GM19023 (cell line): ENCODE measurements around the gene CMTM4.
"Not testable (repeated sequence)": the region's sequence is repeated elsewhere in the genome, so short reads cannot be mapped to it uniquely, and the experiment has no call there.

Experiments used
- ATAC-seq: cut with Tn5 transposase; IDR thresholded peaks from one replicate; pipeline ENCODE4 v1.9.1; 2021; ENCODE audit warnings: mild to moderate bottlenecking, moderate library complexity; ENCODE audit not compliant: unreplicated experiment

CMTM4 gene

DNA sequence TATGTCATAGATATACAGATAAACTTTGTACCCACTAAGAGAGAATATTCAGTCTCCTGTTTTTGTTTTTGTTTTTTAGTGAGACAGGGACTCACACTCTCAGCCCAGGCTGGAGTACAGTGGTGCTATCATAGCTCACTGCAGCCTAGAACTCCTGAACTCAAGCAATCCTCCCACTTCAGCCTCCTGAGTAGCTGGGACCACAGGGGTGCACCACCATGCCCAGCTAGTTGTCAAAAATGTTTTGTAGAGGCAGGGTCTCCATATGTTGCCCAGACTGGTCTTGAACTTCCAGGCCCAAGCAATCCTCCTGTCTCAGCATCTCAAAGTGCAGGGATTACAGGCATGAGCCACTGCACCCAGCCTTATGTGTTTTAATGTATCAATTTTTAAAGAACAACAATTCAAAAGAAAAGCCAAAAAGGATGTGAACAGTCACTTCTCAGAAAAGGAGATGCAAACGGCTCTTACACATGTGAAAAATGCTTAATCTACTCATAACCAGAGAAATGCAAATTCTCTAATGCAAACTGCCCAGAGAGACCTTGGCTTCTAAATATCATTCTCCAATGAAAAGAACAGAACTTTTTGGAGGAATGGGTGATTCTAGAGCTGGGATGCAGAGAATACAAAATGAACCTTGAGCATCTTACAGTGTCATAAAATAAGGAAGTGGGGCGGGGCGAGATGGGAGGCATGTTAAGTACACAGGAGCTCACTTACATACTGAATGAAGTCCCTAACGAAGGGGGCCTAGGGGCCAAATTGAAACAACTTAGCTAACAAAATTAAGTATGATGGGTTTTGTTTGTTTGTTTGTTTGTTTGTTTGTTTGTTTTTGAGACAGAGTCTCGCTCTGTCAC lies 99.3 kb downstream of the CMTM4 start:
- ATAC-seq = no peak

DNA sequence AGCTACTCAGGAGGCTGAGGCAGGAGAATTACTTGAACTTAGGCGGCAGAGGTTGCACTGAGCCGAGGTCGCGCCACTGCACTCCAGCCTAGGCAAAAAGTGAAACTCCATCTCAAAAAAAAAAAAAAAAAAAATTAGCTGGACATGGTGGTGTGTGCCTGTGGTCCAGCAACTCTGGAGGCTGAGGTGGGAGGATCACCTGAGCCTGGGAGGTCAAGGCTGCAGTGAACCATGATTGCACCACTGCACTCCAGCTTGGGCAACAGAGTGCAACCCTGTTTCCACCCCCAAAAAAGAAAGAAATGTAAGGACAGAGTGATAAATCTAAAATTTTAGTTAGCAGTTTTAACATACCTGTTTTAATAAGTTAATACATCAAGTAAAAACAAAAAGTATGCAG lies 100.0 kb downstream of the CMTM4 start:
- ATAC-seq = not testable (repeated sequence)

DNA sequence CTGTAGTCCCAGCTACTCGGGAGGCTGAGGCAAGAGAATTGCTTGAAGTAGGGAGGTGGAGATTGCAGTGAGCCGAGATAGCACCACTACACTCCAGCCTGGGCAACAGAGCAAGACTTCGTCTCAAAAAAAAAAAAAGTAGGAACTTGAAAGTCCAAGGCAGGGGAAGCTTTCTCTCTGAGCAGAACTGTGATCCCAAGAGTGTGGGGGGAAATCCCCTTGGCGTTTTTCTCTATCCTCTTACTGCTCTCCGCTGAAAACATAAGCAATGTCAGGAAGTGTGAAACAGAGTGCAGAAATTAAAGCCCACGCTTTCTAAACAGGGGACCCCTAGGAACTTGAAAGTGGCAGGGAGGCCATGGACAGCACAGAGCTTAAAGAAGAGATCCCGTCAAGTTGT lies 101.8 kb downstream of the CMTM4 start:
- no peak for ATAC-seq

DNA sequence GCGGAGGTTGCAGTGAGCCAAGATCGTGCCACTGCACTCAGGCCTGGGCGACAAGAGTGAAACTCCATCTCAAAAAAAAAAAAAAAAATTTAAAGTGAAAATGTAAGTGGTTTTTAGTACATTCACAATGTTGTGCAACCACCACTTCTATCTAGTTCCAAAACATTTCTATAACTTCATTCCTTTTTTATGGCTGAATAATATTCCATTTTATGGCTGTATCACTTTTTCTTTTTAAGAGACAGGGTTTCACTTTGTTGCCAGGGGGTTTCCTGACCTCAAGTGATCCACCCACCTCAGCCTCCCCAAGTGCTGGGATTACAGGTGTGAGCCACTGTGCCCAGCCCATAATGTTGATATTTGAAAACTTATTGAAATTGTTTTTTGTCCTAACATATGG lies 103.7 kb downstream of the CMTM4 start:
- ATAC-seq = no peak

DNA sequence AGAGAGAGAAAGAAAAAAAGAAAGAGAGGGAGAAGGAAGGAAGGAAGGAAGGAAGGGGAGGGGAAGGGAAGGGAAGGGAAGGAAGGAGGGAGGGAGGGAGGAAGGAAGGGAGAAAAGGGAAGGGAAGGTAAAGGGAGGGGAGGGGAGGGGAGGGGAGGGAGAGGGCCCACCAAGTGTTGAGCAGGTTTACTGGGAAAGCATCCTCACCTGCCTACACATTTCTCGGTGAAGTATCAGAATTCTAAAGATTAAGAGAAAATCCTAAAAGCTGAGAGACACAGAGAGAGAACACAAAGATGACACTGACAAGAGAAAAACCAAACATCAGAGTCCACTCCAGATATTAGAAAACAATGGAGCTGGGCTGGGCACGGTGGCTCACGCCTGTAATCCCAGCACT lies 104.3 kb downstream of the CMTM4 start:
- no peak for ATAC-seq

DNA sequence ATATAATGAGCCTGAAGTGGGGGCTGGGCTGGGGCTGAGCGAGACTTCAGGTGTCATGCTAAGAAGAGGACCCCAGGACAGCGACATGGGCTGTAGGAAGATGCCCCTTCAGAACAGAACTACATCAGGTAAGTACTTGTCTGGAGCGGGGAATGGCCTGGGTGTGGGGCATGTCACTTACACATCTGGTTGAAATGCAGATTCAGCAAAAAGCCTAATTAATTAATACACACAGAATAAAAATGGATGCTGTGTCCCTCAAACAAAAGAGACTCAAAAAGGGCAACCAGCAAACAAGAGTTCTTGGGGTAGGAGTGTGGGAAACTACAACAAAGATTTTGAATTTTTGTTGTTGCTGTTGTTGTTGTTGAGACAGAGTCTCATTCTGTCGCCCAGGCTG lies 105.5 kb downstream of the CMTM4 start:
- no peak for ATAC-seq

DNA sequence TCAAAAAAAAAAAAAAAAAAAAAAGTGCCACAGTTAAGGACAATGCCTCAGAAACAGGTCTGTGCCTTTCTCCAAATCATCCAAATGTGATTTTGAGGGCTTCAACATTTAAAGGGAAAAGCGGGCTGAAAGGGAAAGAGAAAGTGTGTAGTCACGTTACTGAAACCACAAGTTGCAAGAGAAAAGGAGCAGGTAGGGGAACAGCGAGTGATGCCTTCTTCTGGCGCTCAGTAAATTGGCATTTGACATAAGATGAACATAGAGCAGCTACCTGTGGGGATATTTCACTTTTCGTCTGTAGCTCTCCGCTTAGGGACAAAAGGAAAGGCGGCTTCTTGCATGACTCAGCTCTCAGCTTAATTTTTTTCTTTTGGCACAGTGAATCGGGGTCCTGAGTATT lies 106.2 kb downstream of the CMTM4 start:
- no peak for ATAC-seq

DNA sequence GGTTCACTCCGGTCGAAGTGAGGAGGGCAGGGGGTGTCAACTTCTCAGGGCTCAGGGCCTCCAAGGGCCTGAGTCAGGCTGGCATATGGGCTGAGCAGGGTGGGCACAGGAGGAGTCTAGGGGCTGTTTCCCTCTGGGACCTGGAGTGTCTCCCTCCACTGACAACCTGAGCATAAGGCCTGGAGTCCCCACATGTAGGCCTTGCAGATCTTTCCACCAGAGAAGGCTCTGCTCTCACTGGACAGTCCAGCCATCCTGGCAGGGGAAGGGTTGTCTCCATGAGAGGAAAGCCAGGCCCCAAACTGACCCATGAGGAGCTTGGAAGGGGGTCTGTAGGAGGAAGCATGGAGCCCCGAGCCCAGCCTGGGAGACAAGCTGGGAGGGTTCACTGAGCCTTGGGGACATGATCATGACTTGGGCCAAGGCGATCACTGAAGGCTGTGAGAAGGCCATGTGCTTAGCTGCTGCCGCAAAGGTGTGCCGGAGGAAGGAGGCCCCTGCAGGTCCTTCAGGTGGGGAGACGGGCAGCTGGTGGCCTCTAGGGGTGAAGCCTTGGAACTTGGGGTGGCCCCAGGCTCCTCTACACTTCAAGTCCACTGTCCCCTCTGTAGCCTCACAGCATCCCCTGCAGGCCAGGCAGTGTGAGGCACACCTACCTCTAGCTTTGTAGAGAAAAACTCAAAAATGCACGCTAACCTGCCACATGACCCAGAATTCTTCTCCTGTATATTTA lies 107.4 kb downstream of the CMTM4 start:
- peak; percentile 81 for ATAC-seq

DNA sequence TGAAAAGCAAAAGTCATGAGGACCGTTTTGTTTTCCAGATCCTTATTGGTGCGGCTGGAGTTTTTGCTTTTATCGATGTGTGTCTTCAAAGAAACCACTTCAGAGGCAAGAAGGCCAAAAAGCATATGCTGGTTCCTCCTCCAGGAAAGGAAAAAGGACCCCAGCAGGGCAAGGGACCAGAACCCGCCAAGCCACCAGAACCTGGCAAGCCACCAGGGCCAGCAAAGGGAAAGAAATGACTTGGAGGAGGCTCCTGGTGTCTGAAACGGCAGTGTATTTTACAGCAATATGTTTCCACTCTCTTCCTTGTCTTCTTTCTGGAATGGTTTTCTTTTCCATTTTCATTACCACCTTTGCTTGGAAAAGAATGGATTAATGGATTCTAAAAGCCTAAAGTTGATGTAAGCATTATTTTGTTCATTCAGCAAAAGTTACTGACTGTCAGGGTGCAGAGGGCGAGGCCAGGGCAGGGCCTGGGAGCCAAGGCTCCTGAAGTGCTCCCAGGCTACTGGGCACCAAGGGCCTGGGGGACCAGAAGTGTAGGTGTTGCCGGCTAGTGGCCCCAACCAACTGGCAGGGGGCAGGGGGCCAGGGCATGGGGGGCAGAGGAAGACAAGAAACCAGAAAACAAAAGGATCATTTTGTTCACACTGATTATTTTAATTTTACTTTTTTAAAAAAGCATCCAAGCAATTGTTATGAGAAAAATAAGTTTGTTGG lies 108.5 kb downstream of the CMTM4 start:
- no peak for ATAC-seq

DNA sequence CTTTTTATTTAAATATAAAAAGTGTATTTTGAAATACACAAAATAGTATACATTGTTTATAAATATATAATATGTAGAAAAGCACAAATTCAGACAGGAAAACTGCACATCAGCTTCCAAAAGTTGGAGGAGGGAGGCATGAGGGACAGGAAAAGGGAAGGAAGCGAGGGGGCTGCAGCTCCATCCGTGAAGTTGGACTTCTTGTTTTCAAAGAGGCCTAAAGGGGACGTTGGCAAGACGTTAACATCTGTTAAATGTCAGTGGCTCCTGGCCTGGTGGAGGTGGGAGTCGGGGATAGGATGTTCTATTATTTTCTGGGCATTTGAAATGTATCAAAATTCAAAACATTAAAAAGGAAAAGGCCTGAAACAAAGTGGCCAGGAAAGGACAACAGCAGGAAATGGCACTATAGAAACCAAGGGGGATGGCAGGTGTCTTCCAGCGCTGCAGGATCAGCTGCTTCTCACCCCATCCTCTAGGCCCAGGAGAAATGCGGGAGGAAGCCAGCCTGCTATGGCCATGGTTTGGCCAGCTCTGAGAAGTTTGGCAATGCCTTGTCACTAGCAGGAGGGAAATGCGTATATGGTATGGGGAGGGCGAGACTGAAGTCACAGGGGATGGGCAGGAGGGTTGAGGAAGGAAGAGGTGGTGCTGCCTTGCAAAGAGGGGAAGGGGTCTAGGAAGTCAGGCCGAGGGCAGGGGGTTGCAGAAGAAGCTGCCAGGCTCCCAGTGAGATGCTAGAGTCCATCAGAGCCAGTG lies 110.9 kb downstream of the CMTM4 start:
- ATAC-seq = no peak

DNA sequence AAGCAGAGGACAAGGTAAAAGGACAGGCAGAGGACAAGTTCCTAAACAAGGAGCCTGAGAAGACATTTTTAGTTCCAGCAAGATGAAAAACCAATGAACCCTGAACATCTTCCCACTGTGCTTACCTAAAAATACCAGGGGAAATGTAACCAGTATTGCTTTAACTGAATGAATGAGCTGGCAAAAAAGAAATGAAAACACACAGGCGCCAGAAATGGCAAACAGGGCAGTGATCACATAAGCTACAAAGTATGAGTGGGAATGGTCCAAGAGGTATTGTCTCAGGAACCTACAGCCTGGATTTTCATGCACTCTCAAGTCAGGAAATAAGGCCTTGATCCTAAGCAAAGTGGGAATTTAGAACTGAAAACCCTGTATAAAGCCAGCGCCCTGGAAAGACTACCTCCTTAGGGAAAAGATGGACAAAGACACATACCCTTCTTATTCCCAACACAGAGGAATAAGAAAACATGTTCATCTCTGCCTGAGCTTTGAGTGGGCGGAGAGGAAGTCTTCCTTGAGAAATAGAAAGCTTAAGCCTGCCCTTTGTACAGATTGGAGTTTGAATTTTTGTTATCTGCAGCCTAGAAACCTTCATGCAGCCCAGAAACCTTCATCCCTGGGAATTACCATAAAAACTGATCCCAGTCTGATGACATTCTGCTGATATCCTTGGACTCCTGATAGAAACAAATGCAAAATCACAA lies 115.1 kb downstream of the CMTM4 start:
- no peak for ATAC-seq

DNA sequence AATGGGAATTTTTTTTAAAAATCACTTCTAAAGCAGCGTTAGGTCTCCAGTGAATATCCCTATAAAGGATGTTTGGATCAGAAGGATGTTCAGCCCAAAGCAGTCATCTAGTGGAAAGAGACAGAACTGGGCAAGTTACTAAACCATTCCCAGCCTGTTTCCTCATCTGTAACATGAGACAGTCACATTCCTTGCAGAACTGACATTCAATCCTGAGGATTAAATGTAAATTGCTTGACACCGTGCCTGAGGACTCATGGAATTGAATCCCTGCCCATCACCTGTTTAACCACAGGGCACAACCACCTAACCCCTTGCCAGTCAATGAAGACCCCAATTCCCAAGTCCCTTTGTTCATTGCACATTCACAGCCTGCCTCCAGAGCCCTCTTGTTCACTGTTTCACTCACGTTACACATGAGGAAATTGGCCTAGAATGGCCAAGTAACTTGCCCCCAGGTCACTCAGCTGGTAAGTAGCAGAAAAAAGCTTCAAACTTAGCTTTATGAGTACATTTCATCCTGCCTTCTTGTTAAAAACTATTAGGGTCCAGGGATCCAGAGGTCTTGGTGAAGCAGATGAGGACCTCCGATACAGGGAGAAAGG lies 115.8 kb downstream of the CMTM4 start:
- ATAC-seq = no peak

DNA sequence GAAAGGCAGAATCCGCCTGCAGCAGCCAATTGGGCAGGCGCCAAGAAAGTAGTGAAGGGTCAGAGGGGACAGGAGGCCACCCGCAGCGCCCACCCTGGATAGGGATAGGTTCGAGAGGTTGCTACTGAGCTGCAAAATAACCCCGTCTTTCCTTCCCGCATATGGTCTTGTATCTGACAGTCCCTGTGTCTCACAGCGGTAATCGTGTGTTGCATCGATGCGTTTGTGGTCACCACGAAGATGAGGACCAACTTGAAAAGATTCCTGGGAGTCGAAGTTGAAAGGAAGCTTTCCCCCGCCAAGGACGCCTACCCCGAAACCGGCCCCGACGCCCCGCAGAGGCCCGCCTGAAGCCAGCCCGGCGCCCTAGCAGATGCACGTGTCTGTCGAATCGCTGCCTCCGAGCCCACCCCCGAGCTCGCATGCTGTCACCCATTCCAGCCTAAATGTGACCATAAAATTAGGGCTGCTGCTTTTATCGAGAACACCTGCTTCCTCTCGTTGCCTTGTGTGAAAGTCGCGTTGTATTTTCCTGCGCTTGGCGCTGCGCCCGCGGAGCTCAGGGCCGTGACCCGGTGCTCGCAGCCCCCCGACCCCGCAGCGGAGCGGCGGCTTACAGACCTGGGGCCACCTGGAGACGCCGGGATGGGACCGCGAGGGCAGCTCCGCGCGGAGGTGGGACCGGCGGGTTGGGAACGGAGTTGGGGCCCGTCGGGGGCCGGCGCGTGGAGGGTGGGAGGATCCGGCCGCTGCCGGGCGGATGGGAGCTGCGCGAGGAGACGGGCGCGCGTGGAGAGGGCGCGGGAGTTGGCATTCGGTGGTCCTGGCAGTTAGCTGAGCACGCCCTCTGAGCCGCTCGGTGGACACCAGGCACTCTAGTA lies 117.7 kb downstream of the CMTM4 start, which contains the start of gene CMTM2:
TSS of gene CMTM2 (plus strand) at position 813 of the 881 bp plus-strand sequence. CDS start 145 bp downstream, outside the sequence.
- ATAC-seq = no peak

DNA sequence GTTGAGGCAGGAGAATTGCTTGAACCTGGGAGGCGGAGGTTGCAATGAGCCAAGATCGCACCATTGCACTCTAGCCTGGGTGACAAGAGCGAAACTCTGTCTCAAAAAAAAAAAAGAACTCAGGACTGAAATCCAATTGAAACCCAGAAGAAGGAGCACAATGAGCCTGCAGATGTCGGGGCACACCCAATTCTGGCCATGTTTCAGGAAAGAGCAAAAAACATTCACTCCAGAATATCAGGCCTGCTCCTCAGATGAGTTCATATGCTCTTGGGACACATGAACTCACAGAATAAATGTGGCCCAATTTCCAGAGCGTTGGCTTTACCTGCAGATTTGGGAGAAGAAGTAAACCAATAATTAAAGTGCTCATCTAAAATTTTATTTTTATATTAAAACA lies 120.2 kb downstream of the CMTM4 start:
- no peak for ATAC-seq

DNA sequence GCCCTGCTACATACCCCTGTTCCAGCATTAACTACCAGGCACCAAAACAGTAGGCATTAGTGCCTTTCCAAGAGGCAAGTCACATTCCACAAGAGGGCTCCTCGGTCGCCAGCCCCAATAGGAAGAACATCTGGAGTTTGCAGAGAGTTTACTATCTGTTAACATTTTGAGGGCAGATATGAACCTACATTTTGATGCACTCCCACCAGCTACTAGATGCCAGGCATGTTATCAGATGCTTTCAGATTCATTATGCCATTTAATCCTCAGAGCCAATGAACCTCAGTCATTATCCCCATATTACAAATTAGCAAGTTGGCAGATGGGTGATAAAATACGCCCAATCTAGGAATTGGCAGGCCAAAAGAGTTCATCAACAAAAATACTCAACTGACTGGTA lies 121.5 kb downstream of the CMTM4 start:
- ATAC-seq = no peak

DNA sequence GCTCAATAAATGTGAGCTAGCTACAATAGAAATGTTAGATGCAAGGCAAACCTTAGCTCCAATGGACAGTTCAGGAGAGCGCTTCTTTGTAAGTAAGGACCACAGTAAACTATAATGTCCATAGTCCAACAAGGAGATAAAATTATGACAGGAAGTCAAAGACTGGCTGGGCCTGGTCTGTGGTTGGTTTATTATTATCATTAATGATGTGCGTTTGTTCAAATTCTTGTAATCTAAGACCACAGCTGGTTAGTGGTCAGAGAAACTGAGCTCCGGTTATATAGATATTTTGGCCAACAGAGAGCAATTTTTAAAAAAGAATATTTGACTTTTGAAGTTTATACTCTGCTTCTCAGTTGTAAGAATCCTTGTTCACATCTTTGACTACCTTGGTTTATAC lies 122.0 kb downstream of the CMTM4 start:
- no peak for ATAC-seq

DNA sequence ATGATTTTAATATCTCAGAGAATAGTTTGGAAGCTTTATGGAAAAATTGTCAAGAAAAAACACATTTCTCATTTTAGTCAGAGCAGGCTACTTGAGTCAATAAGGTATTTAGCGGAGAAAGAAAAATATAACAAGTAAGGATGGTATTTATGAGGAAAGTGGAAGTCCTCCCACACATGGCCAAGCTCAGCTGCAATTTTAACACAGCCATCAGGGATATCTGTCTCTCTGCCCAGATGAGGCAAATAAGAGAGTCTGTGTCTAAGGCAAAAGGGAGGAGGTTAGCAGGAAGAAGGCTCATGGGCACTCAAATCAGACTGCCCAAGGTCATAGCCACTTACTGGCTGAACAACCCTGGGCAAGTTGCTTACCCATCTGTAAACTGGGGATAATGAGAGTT lies 122.5 kb downstream of the CMTM4 start:
- no peak for ATAC-seq

DNA sequence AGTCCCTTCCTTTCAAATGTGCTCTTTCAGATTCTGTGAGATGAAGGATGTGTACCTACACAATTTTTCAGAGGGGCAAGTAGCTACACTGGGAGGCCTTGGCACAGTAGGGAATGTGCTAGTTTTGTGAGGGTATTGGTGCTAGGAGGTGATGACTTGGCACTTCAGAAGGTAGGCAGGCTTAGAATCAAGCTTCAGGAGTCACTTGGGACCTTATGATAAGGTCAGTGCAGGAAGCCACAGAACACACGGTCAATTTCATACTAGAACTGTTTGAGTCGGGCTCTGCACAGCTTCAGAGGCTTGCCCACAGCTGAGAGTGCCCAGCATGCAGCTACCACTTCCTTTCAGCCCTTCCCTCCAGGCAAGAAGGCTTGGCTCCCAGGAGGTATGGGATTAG lies 124.2 kb downstream of the CMTM4 start:
- no peak for ATAC-seq
